GM12801 (cell line): ENCODE results near the gene IQCE.

Experiments used
- TF ChIP-seq, protein P1 (sequence below): IDR thresholded peaks from one replicate; pipeline ENCODE4 v1.5.1; 2011; ENCODE audit warnings: control low read depth; ENCODE audit not compliant: insufficient read length; ENCODE audit errors: extremely low read depth

Gene IQCE

DNA sequence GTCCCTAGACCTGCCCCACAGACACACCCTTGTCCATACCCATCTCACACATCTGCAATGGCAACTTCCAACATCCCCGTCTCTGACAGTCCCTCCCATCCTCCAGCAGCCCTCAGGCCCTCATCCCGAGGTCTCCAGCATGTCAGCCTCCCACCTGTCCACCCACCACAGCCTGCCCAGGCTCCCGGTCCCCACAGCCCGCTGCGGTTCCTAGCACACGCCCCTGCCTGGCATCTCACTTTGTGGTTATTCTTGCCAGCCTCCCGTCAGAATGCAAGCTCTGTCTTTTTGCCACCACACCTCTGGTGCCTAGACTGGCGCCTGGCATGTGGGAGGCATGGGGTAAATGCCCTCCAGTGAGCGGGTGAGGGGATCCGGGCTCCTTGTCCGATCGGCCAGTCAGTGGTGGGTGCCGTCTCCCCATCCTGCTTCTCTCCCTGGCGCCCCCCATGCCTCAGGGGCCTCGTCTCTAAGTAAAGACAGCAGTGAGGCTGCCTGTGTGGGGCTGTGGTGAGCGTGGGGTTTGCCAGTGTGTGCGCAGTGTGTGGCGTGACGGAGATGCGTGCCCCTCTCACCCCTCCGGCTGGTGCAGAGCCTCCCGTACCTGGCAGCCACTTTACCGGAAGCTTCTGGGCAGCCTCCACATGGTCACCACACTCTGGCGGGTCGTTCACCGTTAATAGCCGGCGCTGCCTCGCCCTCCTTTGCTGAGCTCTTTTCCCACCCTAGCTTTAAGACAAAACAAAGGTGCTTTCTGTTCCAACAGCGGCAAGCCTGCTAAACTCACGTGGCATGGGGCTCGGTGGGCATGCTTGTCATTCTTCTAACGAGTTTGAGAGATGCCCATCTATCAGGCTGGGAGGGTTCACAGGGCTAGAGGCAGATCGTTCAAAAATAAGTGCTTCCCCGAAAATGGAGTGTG is 44.5 kb downstream of the IQCE start:
- TF ChIP-seq, protein P1, sequence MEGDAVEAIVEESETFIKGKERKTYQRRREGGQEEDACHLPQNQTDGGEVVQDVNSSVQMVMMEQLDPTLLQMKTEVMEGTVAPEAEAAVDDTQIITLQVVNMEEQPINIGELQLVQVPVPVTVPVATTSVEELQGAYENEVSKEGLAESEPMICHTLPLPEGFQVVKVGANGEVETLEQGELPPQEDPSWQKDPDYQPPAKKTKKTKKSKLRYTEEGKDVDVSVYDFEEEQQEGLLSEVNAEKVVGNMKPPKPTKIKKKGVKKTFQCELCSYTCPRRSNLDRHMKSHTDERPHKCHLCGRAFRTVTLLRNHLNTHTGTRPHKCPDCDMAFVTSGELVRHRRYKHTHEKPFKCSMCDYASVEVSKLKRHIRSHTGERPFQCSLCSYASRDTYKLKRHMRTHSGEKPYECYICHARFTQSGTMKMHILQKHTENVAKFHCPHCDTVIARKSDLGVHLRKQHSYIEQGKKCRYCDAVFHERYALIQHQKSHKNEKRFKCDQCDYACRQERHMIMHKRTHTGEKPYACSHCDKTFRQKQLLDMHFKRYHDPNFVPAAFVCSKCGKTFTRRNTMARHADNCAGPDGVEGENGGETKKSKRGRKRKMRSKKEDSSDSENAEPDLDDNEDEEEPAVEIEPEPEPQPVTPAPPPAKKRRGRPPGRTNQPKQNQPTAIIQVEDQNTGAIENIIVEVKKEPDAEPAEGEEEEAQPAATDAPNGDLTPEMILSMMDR = no peak

DNA sequence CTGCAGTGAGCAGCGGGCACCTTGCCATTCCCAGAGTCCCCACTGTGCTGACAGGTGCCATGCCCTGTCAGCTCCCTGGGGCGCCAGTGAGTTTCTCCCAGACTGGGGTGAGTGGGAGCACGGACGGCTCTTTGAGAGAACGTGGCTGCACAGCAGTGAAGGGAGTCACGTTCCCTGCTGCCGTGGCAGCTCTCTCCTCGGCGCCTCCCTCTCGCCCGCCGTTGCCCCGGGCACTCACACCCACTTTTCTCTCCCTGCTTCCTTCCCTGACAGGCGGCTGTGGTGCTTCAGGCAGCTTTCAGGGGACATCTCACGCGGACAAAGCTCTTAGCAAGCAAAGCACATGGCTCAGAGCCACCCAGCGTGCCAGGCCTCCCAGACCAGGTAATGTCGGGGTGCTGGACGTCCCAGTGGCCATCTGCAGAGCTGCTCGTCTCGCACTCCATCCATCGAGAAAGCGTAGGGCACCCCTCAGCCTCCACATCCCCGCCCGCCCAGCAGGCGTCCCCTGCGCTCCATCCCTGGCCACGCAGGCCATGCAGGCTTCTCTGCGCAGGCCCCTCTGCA is 45.9 kb downstream of the IQCE start:
- TF ChIP-seq, protein P1 = no peak

DNA sequence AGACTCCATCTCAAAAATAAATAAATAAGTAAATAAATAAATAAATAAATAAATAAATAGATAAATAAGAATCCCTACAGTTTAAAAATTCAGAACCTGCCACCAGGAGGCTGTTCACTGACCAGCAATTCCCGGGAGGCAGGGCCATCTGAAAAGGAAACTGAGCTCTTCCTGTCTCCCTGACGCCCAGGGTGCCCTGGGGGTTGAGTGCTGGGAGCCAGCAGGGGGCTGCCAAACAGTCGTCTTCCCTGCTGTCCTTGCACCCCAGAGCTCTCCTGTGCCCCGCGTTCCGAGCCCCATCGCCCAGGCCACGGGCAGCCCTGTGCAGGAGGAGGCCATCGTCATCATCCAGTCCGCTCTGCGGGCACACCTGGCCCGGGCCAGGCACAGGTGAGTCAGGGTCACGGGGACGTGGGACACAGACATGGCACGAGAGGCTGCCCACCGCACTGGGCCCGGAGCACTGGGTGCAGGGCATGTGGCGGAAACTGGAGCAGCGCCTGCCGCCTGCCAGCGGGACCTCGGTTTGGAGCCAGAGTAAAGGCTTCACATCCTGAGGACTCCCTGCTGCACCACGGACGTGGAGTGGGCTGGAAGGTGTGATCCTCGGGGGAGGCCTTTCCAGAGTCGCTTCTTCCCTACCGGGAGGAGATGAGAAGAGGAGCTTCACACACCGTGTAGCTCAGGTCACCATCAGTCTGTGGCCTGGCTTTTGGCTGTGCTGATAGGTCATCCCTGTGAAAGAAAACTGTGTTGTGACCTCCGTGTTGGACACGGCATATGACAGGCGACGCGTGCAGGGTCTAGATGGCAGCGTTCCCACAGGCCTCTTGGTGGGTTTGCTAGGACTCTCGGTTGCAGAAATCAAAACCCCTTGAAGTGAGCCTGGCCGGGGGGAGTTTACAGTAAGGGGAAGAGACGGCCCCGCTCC is 47.1 kb downstream of the IQCE start:
- TF ChIP-seq, protein P1 = no peak

DNA sequence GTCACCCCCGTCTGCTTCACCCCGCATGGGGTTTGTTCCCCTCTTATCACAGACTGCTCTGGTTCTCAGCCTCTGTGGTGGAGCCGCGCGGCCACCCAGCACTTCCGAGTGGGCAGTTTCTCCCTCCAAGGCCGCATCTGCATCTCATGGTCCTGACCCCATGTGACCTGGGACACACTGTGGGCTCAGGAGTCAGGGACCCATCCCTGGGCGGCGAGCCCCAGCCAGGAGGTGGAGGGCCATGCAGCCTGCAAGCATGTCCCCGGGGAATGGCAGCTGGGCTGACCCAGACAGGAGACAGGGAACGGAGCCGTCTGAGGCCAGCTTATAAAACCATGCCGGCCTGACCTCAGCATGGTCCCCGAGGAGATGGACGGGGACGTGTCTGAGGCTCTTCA is 47.8 kb downstream of the IQCE start:
- TF ChIP-seq, protein P1 = no peak

DNA sequence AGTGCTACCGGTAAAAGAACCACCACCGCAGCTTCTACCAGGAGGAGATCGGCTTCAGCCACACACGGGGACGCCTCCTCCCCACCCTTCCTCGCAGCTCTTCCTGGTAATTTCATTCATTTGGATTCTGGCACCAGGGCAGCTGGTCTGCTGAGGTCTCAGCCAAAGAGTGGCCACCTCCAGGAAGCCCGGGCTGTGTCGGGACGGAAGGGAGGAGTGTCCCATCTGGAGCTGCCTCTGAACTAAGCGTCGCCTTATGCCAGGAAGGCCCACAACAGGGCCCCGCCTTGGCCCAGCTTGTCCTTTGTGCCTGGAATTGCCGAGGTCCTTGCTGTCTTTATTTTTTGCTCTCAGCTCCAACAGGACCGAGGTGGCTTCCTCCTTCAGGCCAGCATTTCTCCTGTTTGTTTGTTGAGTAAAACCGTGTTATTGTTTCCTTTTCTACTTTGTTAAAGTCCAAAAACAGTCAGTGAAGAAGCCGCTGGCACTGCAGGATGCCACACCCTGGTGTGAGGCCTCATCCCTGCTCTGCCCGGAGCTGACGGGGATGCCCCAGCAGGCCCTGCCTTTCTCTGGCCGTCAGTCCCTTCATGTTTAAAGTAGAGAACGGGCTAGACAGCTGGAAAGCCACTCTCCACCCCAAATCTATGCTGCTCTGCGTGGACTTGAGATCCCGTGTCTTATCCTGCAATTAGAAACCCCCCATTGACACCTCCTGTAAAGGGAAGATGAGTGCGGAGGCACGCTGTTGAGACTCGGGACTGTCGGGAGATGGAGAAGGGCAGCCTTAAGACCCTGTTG is 48.5 kb downstream of the IQCE start:
- TF ChIP-seq, protein P1 = no peak

DNA sequence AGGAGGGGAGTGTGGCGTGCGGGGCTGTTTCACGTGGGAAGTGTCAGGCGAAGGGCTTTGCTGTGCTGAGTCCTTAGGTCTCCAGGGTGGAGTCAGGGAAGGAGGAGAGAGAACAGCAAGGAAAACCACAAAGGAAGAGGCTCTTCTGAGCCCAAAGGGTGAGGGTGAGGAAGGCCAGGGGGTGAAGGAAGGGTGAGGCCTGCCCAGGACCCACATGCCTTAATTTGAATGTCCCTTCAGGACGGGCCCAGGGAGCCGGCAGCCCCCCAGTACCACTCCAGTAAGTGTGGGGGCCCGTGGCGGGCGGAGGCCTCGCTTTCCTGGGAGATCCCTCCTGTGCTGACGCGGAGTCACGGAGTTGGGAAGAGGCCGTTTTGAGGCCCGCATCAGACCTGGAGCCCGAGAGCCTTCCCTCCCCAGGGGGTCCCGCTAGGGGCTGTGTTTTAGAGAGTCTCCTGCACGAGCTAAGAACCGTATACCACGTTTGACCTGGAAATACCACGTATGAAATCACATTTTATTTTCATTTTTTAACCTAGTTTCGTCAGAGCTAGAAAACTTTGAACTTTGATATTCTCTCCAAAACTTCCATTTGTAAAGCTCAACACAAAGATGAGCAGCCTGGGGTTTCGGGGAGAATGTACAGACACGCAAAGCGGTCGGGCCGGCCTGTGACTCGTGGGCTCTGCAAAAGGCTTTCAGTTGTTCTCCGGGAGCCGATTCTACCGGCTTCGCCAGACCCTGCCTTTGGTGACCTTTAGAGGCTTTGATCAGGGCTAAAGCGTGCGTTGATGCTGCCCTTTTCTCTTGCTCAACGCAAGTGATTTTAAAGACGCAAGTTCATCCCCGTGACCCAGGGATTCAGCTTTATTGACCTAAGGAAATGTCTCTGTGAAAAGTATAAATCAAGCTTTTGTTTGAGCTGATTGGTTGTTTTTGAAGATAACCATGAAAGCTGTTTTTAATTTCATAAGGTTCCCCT is 49.4 kb downstream of the IQCE start:
- TF ChIP-seq, protein P1 = no peak
